HCT116 (cell line): Measurements from ENCODE around the gene PRSS57. TPM values are rescaled to one million over a fixed set of nuclear protein-coding genes. Genes with fewer than 3 reads are reported as not detected.
A peak's percentile ranks its signal among the peaks of the same experiment; 100 is the strongest.

Experiments
- ATAC-seq: fragments of 200-7000 bp; cut with Tn5 transposase; 2 replicates; pipeline ENCODE4 v1.9.1; 2020; ENCODE audit warnings: mild to moderate bottlenecking, moderate library complexity
- BruUV-seq: library from RNA; stranded (reverse); fragments of 400-500 nt; replicated peaks from 2 replicates; lab custom pipeline; 2021; lab: Mats Ljungman, UMichigan
- CTCF ChIA-PET: fragments of 300-600 bp; sonication (Branson Sonifier 250); formaldehyde crosslinking; loops from one replicate; lab custom pipeline; 2021; ENCODE audit warnings: antibody characterized with exemption; lab: Charles Lee
- POLR2A ChIA-PET: fragments of 300-600, 350-600 bp; sonication (Branson Sonifier 250); formaldehyde crosslinking; loops from one replicate; lab custom pipeline; 2021; ENCODE audit warnings: antibody characterized with exemption; lab: Charles Lee
- RAD21 ChIA-PET, 2 experiments: fragments of 300-600 bp; sonication (Branson Sonifier 250); formaldehyde crosslinking; loops; one replicate each; lab custom pipeline; 2023; ENCODE audit warnings: low total read pairs in 2 of 2; ENCODE audit not compliant: uncharacterized antibody in 2 of 2, unreplicated experiment in 2 of 2, low non-redundant PET in 1 of 2; lab: Charles Lee
- DNase-seq: peaks from one replicate; pipeline ENCODE4 v3.0.0-alpha.2; 2010; ENCODE audit warnings: low read depth, low spot score
- H2AFZ ChIP-seq: fragments of 200-600 bp; shearing (Covaris generic), sonication (generic); 2 replicates; pipeline ENCODE4 v1.6.1; 2017; ENCODE audit warnings: low read depth, mixed run types, mixed read lengths, antibody characterized with exemption, low read length; ENCODE audit not compliant: poor library complexity, severe bottlenecking
- H3K27ac ChIP-seq: 2 replicates; pipeline ENCODE4 v1.5.1; 2012; ENCODE audit warnings: low read depth, low read length
- H3K27me3 ChIP-seq: fragments of 200-600 bp; sonication (generic); 2 replicates; pipeline ENCODE4 v1.6.1; 2016; ENCODE audit warnings: mixed run types, low read length, mixed read lengths; ENCODE audit not compliant: insufficient read depth
- H3K36me3 ChIP-seq, 2 experiments: fragments of 200-500 bp in 1 of 2; fragments of 200-600 bp in 1 of 2; sonication (Bioruptor generic) in 1 of 2; sonication (generic) in 1 of 2; 2 replicates each; pipeline versions ENCODE4 v1.5.1 to v1.6.1; 2014 to 2016; ENCODE audit warnings: low read length in 2 of 2, inconsistent platforms in 1 of 2, mixed read lengths in 1 of 2, mixed run types in 1 of 2; ENCODE audit not compliant: insufficient read depth in 2 of 2, control insufficient read depth in 1 of 2
- H3K4me1 ChIP-seq, 2 experiments: fragments of 200-600 bp in 1 of 2; sonication (generic) in 1 of 2; 2 replicates each; pipeline versions ENCODE4 v1.5.1 to v1.6.1; 2012 to 2017; ENCODE audit warnings: low read length in 2 of 2, inconsistent platforms in 1 of 2, mild to moderate bottlenecking in 1 of 2, mixed read lengths in 1 of 2, mixed run types in 1 of 2, moderate library complexity in 1 of 2; ENCODE audit not compliant: insufficient read depth in 2 of 2, control insufficient read depth in 1 of 2
- H3K4me2 ChIP-seq: fragments of 200-600 bp; sonication (generic); 2 replicates; pipeline ENCODE4 v1.6.1; 2017; ENCODE audit warnings: mixed run types, low read length, mixed read lengths
- H3K4me3 ChIP-seq, 2 experiments: fragments of 200-600 bp in 1 of 2; sonication (generic) in 1 of 2; replicated peaks in 1 of 2; 2 replicates each; pipeline ENCODE4 v1.5.1; 2011 to 2016; ENCODE audit warnings: low read length in 2 of 2, control low read depth in 1 of 2, low read depth in 1 of 2, mild to moderate bottlenecking in 1 of 2, mixed read lengths in 1 of 2, mixed run types in 1 of 2
- H3K79me2 ChIP-seq: fragments of 200-600 bp; sonication (generic); 2 replicates; pipeline ENCODE4 v1.6.1; 2017; ENCODE audit warnings: mild to moderate bottlenecking, mixed run types, low read length, moderate library complexity, mixed read lengths; ENCODE audit not compliant: insufficient read depth
- H3K9ac ChIP-seq: fragments of 200-600 bp; sonication (generic); 2 replicates; pipeline ENCODE4 v1.6.1; 2016; ENCODE audit warnings: low read length, mixed read lengths
- H3K9me2 ChIP-seq: fragments of 200-600 bp; sonication (generic), shearing (Covaris generic); 2 replicates; pipeline ENCODE4 v1.6.1; 2017; ENCODE audit warnings: mixed run types, mild to moderate bottlenecking, moderate library complexity; ENCODE audit not compliant: insufficient read depth
- H3K9me3 ChIP-seq, 2 experiments: fragments of 200-500 bp in 1 of 2; fragments of 200-600 bp in 1 of 2; sonication (Bioruptor generic) in 1 of 2; sonication (generic) in 1 of 2; 2 replicates each; pipeline ENCODE4 v1.6.1; 2014 to 2017; ENCODE audit warnings: low read length in 2 of 2, mixed read lengths in 2 of 2, inconsistent platforms in 1 of 2, low read depth in 1 of 2, mild to moderate bottlenecking in 1 of 2, mixed run types in 1 of 2, moderate library complexity in 1 of 2; ENCODE audit not compliant: control insufficient read depth in 1 of 2, insufficient read depth in 1 of 2
- H4K20me1 ChIP-seq: fragments of 200-600 bp; sonication (generic), shearing (Covaris generic); 2 replicates; pipeline ENCODE4 v1.6.1; 2017; ENCODE audit warnings: mixed run types, mild to moderate bottlenecking, moderate library complexity; ENCODE audit not compliant: insufficient read depth
- EGR1 ChIP-seq: IDR thresholded peaks from 2 replicates; pipeline ENCODE4 v1.6.1; 2012; ENCODE audit warnings: low read depth
- ELF1 ChIP-seq: IDR thresholded peaks from 2 replicates; pipeline ENCODE4 v1.6.1; 2012; ENCODE audit warnings: low read depth, borderline replicate concordance
- EZH2 ChIP-seq: fragments of 200-600 bp; sonication (generic); IDR thresholded peaks from 2 replicates; pipeline ENCODE4 v1.6.1; 2017; ENCODE audit warnings: antibody characterized with exemption, mixed run types
- EZH2phosphoT487 ChIP-seq: fragments of 200-600 bp; IDR thresholded peaks from 2 replicates; pipeline ENCODE4 v1.6.1; 2018; ENCODE audit warnings: antibody characterized with exemption, borderline replicate concordance
- FOSL1 ChIP-seq: IDR thresholded peaks from 2 replicates; pipeline ENCODE4 v1.6.1; 2012; ENCODE audit warnings: low read depth
- JUND ChIP-seq: IDR thresholded peaks from 2 replicates; pipeline ENCODE4 v1.6.1; 2012
- POLR2AphosphoS5 ChIP-seq: IDR thresholded peaks from 2 replicates; pipeline ENCODE4 v1.6.1; 2011; ENCODE audit warnings: mild to moderate bottlenecking, low read depth, low read length, moderate library complexity
- REST ChIP-seq: IDR thresholded peaks from 2 replicates; pipeline ENCODE4 v1.6.1; 2012; ENCODE audit warnings: low read depth
- SIN3A ChIP-seq: IDR thresholded peaks from 2 replicates; pipeline ENCODE4 v1.6.1; 2012; ENCODE audit warnings: low read depth
- SP1 ChIP-seq: IDR thresholded peaks from 2 replicates; pipeline ENCODE4 v1.6.1; 2012; ENCODE audit warnings: low read depth
- SRF ChIP-seq: IDR thresholded peaks from 2 replicates; pipeline ENCODE4 v1.6.1; 2012; ENCODE audit warnings: low read depth
- YY1 ChIP-seq: IDR thresholded peaks from 2 replicates; pipeline ENCODE4 v1.6.1; 2011; ENCODE audit warnings: low read length, low read depth, moderate library complexity, mild to moderate bottlenecking; ENCODE audit not compliant: insufficient replicate concordance; ENCODE audit errors: extremely low read depth
- ZFX ChIP-seq: fragments of 450-650 bp; IDR thresholded peaks from 2 replicates; pipeline ENCODE4 v1.6.1; 2017
- intact Hi-C: fragments of 100-400 bp; cut with micrococcal nuclease; formaldehyde crosslinking; loops from 2 replicates; pipeline ENCODE4 v1.10.0; 2022
- total RNA-seq: library from RNA; stranded (reverse); gene quantifications from one replicate; pipeline ENCODE4 v1.2.1, GENCODE V29; 2021; ENCODE audit not compliant: unreplicated experiment
- TF ChIP-seq, protein P1 (sequence below): IDR thresholded peaks from 2 replicates; pipeline ENCODE4 v1.6.1; 2012

The PRSS57 gene
- total RNA-seq, 1 experiment from 2014 or later = not detected

DNA sequence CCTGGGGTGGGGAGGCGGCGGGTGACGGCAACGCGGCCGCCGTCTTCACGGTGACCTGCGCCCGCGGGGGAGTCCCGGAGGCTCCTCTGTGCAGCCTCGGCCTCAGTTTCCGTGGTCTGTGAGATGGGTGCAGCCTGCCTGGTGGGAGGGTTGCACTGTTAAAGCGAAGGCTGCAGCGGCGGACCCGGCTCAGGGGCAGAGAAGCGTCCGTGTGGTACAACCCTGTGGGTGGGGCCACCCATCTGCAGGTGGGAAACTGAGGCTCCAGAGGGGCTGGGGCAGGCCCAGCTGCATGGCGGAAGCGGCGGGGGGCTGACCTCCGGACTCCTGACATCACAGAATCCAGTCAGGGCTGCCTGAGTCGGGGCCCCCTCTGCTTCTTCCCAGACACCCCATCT, 55.1 kb downstream of the PRSS57 start:
- Histone ChIP-seq H3K79me2 (no peaks in the 10 kb centered on the region), H3K9me3 (no peaks in the 10 kb centered on the region), H3K9ac (peak overlapping the region; percentile 57), H2AFZ (no peak overlapping the region), H3K4me3 (peak overlapping the region; percentile 31 to 57), H3K4me2 (peak overlapping the region; percentile 73), H3K36me3 (no peaks in the 10 kb centered on the region), H4K20me1 (no peaks in the 10 kb centered on the region), H3K9me2 (no peaks in the 10 kb centered on the region), H3K4me1 (peaks cover 2 to 18% of the 10 kb centered on the region in 2 experiments; a peak in 3 of 4 replicates), H3K27me3 (no peaks in the 10 kb centered on the region), H3K27ac (no peak overlapping the region)
- BruUV-seq = no TSS peak
- DNase-seq (no peak), ATAC-seq (no peak)
- TF ChIP-seq, protein P1, sequence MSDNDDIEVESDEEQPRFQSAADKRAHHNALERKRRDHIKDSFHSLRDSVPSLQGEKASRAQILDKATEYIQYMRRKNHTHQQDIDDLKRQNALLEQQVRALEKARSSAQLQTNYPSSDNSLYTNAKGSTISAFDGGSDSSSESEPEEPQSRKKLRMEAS = no peak
- TF ChIP-seq POLR2AphosphoS5 = no peak
- no peak for TF ChIP-seq SRF
- TF ChIP-seq EZH2phosphoT487 = no peak
- no peak for TF ChIP-seq ELF1
- no peak for TF ChIP-seq FOSL1
- TF ChIP-seq JUND = no peak
- no peak for TF ChIP-seq SP1
- TF ChIP-seq YY1 = no peak
- TF ChIP-seq EGR1 = no peak
- TF ChIP-seq SIN3A = no peak
- no peak for TF ChIP-seq REST
- no peak for TF ChIP-seq EZH2
- TF ChIP-seq ZFX = no peak
- CTCF ChIA-PET = no interaction called here
- intact Hi-C loops = no loop called here
- POLR2A ChIA-PET = no interaction called here
- RAD21 ChIA-PET = no interaction called here
